Measurements from ENCODE around the gene VPS45.

The VPS45 gene

DNA sequence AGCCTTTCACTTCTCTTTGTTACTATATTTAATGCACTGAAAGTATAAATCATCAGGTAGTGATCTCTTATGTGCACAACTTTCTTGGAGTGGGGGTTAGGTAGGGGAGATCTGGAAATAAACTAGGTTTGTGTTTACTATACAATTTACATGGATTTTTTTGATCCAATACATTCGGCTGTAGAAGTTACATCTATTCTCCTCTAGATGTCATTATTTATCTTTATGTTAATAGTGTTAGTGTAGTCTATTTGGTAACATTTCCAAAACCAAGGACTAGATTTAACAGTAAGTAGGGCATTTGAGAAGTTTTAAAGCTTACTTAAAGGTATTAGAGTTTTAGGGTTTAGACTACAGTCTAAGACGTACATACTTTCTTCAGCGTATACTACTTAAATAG is 5.4 kb downstream of the VPS45 start:
- DNase-seq (ENCODE audit: low read depth, low spot score) = no peak

DNA sequence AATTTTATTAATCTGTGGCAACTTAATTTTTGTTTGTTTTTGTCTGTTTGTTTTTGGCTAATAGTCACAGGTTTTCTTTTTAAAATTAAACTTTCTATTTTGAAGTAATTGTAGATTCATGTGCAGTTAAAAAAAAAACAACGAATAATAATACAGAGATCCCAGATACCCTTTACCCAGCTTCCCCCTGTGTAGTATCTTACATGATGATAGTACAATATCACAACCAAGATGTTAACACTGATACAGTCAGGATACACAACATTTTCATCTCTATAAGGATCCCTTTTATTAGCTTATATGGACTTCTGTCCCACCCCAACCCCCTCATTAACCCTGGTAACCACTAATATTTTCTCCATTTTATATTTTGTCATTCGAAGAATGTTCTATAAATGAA is 5.9 kb downstream of the VPS45 start:
- no peak for DNase-seq (ENCODE audit: low read depth, low spot score)

DNA sequence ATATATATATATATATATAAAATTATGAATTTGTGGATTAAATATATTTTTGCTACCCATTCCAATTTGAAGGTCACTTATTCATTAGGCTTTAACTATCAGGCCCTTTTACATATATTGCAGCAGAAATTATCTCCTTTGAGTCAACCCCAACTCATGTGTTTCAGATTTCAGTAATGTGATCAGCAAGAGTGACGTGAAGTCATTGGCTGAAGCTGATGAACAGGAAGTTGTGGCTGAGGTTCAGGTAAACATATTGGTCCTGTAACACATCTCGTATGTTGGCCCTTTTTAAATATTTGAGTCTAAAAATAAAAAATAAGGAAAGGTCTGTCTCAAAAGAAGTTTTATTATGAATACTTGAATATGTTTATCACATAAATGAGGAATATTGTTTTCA is 8.5 kb downstream of the VPS45 start:
- DNase-seq (ENCODE audit: low read depth, low spot score) = no peak

DNA sequence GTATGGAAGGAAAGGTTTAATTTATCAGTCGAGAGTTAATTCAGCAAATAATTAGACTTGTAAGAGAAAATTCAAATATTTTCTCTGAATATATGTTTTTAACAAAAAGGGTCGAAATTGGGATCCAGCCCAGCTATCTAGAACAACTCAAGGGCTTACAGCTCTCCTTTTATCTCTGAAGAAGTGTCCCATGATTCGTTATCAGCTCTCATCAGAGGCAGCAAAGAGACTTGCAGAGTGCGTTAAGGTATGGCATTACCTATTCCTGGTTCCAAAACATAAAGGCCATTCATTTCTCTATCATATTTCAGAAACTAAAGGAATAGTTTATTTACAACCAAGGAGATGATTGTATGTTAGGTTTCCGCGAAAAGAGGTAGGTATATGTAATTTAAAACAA is 9.4 kb downstream of the VPS45 start:
- DNase-seq (ENCODE audit: low read depth, low spot score) = no peak

DNA sequence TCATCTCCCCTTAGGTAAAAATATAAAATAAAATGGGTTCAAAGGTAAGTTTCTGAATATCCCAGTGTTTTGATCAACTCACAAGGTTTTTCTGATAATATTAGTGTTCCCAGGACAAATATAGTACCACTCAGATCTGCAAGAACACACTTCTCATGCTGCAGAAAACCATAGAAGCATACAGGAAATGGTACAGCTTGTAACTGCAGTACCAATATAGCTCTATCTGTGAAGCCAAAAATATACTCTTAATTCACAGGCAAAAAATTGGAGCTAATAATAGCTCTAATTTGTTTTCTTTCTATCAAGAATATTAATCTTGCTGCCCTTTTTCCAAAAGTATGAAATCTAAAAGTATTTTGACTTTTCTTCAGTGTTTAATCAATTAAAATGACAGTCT is 13.2 kb downstream of the VPS45 start:
- DNase-seq (ENCODE audit: low read depth, low spot score) = no peak

DNA sequence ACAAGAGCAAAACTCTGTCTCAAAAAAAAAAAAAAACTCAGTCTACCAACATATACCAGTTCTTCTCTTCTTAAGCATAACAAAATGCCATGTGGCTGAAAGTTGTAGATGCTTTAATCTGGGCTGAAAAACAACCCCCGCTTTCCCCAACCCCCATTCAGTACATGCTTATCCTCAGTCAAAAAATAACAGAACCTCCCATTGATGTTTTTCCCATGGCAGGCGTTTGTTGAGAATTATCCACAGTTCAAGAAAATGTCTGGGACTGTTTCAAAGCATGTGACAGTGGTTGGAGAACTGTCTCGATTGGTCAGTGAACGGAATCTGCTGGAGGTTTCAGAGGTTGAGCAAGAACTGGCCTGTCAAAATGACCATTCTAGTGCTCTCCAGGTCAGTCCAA is 14.9 kb downstream of the VPS45 start:
- DNase-seq (ENCODE audit: low read depth, low spot score) = no peak

DNA sequence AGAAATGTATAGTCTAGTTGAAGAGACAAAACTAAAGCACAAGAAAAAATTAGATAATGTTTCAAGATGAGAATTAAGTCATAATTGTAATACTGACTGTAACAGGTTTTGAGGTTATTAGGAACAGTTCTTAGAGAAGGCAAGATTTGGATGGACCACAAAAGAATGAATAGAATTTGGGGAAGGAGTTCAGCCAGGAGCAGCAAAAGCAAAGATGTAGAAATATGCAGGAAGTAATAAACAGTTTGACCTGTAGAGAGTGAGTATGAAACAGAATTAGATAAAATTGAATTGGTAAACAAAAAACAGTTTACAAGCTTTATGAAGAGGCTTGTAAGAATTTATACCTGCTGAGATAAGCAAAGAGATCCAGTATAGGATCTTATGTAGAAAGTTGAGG is 16.3 kb downstream of the VPS45 start:
- no peak for DNase-seq (ENCODE audit: low read depth, low spot score)

DNA sequence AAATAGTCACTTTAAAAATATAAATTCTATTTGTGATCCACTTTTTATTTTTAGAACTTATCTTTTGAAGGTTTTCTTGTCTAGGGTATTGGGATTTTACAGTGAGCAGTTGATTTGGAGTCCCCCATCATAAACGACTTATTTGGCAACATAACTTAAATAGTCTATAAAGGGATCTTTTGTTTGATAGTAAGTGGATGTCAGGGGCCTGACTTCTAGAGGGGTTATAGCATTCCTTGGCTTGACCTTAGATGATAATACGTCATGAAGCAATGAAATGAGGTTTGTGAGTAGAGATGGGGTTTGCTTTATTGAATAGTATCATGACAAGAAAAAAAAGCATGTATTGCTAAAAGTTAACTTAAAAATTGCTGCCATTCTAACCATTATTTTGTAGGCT is 17.8 kb downstream of the VPS45 start:
- no peak for DNase-seq (ENCODE audit: low read depth, low spot score)

DNA sequence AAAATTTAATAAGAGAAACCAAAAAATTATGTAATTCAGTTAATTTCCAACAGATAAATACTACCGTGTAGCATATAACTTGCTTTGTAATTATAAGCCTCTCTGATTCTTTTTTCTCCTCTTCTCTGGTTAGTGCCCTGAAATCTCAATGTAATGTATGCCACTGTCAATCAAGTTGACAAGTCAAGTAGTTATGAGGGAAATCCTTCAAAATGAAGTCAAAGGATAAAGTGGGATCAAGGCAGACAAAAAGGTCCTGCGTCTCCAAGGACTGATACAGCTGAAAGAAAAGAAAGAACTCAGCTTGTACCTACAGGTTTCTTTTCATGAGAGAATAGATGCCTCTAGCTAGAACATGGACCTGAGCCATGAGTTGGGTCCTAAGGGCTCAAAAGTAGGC is 19.8 kb downstream of the VPS45 start:
- DNase-seq (ENCODE audit: low read depth, low spot score) = no peak

DNA sequence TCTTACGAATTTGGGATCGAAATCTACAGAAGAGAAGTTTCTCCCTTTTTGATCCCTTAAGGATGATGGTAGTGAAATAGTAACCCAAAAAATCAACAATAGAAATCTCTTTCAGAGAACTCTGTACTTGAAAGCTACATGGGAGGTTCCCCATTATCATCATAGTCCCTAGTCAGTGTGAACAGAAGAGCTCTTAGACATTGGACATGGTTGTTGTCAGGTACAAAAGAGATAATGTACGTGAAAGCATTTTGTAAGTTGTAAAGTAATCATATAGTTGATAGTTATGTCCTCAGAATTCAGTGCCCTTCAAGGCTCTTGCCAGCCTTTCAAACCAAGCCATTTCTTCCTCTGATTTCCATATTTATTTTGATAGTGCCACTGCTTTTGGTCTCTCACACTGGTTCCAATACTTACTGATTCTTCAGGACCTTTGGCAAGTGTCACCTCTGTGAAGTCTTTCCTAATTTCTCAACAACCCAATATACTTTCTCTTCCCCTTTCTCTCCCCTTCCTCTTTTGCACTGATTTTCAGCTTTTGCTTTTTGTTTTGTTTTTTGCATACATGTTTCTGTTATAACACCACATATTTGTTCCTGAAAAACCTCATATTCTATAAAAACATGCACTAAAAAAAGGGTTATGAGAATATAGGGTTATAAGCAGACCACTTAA is 22.4 kb downstream of the VPS45 start:
- DNase-seq (ENCODE audit: low read depth, low spot score) = no peak

DNA sequence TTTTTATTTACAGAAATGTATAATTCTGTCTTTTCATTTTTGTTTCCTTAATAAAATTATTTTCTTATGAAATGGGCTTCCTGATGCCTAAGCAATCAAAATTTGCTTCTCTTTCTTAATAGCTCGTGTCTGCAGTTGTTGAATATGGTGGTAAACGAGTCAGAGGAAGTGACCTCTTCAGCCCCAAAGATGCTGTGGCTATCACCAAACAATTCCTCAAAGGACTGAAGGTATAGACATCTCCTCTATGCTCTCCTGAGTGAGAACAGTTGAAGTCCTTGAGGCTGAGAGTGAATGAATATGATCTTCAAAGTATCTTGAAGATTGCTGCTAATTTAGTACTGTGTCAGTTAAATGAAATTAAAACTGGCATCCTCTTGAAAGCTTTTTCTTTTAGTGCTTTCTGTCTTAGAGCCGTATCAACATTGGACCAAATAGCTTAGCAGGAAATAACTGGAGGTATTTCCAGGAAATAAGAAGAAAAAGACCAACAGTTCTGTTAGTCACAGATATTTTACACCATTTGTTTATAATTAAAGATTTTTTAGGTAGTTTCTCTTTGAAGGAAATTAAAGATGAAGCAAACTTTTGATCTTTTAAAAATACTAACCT is 24.7 kb downstream of the VPS45 start:
- DNase-seq (ENCODE audit: low read depth, low spot score) = no peak

DNA sequence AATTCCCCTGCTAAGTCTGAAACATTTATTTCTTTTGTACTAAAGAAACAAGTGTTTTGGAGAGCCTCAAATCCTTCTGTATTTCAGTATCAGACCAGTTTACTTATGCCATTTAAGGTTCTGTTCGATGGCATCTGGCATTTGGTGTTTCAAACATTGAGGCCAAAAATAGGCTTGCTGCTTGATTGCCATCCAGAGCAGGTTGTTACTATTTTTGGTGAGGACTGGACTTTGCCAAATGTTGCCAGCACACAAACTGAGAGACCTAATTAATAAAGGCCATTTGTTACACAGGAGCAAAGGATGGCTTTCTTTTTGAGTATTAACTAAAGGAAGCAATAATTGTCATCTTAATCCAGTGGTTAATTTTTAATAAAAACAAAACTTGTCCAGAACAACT is 26.2 kb downstream of the VPS45 start:
- DNase-seq (ENCODE audit: low read depth, low spot score) = no peak

DNA sequence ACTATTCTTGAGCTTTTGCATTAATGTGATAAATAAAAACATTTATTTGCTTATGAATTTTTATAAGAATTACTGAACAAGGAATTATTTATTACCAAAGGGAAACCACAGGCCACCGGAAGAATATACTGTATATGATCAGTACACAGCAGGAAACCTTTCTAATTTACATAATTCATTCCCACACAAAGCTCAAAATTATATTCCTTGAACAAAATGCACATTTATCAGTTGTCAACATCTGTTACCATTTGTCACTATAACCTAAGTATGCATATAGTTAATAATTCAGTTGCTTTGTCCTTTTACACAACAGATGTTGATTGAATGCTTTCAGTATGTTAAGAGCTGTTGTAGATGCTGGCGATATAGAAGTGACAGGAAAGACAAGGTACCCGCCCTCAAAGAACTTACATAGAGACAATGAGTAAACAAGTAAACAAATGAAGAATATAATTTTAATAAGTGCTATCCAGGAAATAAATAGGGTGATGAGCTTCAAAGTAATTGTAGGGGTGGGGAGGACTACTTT is 27.2 kb downstream of the VPS45 start:
- no peak for DNase-seq (ENCODE audit: low read depth, low spot score)

DNA sequence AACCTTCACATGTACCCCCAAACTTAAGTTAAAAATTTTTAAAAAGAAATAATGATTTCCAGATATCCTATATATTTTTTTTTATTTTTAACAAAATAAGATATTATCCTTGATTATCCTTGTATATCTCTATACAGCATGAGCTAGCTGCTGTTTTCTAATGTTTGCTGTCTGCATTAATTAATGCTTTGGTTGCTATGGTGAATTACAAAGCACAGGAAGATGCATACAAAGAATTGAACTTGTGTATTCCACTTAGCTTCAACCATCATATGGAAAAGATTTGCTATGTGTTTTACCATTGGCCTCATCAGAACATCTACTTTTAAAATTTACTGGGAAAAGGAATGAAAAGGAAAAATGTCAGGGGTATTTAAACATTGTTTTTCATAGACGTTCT is 35.4 kb downstream of the VPS45 start:
- no peak for DNase-seq (ENCODE audit: low read depth, low spot score)

DNA sequence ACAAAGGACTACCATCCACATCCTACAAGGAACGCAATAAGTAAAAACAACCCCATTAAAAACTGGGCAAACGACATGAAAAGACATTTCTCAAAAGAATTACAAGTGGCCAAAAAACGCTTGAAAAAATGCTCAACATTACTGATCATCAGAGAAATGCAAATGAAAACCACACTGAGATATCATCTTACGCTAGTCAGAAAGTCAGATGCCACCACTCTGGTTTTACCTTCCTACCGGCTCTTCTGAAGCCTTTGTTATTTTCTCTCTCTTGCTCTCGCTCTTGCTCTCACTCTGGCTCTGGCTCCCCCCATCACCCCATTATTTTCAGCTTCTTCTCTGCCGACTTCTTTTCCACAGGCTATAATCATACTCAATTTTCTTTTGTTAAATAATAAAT is 38.8 kb downstream of the VPS45 start:
- DNase-seq (ENCODE audit: low read depth, low spot score) = no peak

DNA sequence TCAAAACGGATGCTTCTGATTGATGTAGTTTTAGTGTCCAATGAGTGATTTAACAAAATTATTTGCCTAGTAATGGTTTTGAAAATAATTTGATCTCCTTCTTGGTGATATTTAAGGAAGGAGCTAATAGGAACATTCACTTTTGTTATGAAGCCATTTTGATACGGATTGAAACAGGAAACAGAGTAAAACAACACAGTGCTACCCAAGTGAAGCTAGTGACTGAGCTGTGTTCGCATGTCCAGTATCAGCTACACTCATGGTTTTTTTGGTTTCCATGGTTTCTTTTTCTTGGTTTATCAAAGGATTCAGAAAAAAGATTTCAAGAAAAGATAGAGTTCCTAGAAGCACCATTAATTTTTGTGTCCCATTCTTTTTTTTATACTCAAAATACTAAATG is 42.0 kb downstream of the VPS45 start:
- no peak for DNase-seq (ENCODE audit: low read depth, low spot score)

DNA sequence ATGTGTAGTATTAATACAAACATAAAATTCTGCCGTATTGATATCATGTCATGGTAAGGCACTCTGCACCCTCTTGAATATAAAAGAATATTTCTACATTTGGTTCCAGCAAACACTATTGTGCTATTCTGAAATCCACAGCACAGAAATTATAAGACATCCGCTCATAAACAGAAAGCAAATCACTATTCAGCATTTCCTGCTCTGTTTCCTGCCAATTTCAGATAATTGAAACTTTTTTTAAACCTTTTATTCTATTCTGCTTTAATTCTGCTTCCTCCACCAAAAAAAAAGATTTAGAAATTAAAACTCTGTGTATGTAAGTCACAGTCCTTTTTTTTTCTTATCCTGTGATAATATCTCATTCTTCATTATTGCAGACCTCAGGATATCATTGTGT is 42.5 kb downstream of the VPS45 start:
- DNase-seq (ENCODE audit: low read depth, low spot score) = no peak

DNA sequence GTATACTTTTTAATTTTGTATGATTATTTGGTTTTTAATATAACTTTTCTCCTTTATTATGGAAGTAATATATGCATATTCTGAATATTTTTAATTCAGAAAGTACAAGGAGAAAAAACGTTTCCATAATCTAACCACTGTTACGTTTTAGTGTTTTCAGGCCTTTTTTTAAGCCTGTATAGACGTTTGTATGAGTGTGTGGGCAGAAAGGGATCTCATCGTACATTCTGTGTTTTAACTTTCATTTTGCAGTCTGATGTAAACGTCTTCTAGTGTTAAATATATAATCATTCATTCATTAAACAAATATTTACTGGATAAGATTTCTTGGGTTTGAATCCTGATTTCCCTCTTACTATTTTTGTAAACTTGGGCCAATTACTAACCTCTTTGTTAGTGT is 44.1 kb downstream of the VPS45 start:
- DNase-seq (ENCODE audit: low read depth, low spot score) = no peak

DNA sequence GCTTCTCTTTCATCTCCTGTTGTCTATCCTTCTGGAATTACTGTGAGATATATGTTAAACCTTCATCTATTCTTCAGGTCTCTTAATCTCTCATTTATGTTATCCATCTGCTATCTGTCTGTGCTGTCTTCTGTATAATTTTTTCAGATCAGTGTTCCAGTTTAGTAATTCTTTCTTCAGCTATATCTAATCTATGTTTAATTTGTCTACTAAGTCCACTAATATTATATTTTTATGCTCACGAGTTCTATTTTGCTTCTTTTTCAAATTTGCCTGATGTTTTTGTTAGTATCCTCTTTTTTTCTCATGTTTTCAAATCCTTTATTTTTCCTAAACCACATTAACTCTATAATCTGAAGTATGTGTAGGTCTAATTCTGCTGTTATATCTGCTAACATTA is 47.5 kb downstream of the VPS45 start:
- DNase-seq (ENCODE audit: low read depth, low spot score) = no peak

DNA sequence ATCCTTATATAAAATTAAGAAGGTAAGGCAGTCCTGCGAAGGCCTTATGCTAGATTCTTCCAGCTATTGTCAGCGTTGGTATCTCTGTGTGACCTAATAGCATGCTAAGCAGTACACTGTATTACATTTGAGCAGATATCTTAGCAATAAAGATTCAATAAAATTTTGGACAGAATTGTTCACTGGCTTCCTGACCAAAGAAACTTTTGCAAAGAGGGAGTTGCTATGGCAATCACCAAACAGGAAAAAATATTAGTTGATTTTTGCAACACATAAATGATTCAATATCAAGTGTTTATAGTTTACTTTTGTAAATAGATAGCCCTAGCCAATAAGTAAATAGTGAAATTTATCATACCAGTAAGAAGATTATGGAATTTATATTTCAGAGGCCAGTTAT is 51.1 kb downstream of the VPS45 start:
- no peak for DNase-seq (ENCODE audit: low read depth, low spot score)

DNA sequence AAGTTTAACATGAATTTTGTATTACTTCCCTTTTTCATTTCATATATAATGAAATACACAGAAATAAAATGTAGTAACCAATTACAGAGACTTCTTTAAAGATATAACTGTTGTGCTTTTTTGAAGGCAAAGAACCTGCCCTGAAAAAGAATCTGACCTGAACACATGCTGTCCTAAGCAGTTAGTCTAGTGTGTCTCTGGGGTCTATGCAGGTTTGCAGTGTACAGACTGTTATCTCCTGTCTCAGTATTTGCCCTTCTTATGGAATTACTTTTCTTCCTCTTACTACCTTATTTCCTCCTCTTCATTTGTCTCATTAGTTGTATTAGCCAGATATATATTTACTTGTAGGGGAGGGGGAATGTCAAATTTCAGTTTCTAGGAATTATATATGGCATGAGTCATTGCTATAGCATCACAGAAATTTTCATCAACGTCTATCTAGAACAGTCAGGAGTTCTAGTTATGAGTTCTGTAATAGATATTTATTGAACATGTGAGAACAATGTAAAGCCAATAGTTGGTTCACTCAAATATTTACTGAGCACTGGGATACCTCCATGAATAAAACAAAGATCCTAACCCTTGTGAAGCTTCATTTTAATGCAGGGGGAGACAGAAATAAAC is 53.8 kb downstream of the VPS45 start:
- no peak for DNase-seq (ENCODE audit: low read depth, low spot score)

DNA sequence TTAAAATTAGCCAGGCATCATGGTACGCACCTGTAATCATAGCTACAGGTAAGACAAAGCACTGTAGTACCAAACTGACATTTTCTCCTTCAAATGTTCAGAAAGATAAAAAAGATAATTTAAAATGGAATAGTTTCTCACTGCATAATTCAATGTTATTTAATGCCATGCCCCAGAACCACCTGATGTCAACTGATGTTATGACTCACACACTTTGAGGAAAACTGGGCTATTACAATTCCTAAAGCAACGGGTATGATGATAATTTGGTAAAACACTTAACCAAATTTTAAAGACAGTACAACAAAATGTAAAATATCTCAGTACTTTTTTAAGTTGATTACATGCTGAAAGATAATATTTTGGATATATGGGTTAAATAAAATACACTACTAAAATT is 59.2 kb downstream of the VPS45 start:
- no peak for DNase-seq (ENCODE audit: low read depth, low spot score)

DNA sequence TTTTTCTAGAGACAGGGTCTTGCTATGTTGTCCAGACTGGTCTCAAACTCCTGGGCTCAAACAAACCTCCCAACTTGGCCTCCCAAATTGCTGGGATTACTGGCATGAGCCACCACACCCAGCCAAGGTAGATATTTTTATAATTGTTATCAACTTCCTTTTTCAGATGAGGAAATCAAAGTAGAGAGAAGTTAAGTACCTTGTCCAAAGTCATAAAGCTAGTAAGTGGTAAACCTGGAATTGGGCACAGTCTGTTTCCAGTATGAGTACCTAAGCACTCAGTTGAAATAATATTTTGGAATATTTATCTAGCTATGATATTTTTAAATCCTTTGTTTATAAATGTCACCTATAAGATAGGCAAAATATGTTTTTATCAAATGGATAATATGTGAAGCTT is 59.9 kb downstream of the VPS45 start:
- DNase-seq (ENCODE audit: low read depth, low spot score) = no peak
